Anterior cingulate cortex (tissue), 58 donors: ENCODE results near the gene NTRK2.
A peak's percentile ranks its signal among the peaks of the same experiment; 100 is the strongest.

ENCODE experiments used
- DNase-seq, 58 donors: peaks; one replicate each; lab custom pipeline; 2025; lab: John Stamatoyannopoulos, UW

The NTRK2 gene

GRCh38 chr9:84679571-84679970, 10.0 kb downstream of the NTRK2 start:
- DNase-seq: no peak

GRCh38 chr9:84681516-84682285, 12.2 kb downstream of the NTRK2 start:
- DNase-seq: no peak

DNA sequence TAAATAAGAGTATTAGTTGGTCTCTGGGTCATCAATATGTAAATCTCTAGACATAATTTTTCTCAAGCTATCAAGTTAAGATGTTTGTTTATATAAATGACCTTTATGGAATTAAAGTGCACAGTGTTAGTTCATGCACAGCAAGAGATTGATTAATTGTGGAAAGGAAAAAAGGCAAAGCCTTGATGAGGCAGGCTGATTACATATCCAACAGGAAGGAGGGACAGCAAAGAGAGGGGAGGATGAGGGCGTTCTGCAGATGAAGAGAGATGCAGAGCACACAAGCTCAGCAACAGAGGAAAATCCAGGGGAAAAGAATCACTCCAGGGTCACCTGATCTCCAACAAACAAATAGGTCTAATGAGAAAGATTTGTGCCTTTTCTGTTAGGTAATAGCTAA, 16.5 kb downstream of the NTRK2 start:
- DNase-seq: no peak

GRCh38 chr9:84688956-84689355, 19.4 kb downstream of the NTRK2 start:
- DNase-seq: no peak

GRCh38 chr9:84691634-84692033, 22.1 kb downstream of the NTRK2 start:
- no peak for DNase-seq

GRCh38 chr9:84694248-84694647, 24.7 kb downstream of the NTRK2 start:
- no peak for DNase-seq

DNA sequence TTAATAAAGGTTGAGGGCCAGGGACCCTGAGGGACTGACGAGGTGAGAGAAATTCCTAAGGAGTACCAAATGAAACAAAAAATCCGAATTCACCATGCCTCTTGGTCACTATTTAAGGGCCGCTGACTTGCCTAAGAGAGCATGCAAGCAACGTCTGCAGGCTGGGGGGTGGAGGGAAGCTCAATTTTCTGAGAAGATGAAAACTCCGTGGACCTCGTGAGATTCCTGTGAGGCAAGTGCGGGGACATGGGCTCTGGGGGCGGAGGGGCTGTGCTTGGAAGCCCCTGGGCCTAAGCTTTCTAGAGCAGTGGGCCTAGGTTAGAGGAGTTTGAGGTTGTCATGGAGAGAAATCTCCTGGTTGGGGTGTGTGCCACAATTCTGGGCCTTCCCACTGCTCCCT, 27.5 kb downstream of the NTRK2 start:
- DNase-seq: no peak

GRCh38 chr9:84697509-84698114, 28.1 kb downstream of the NTRK2 start:
- DNase-seq: peak in 35 of 58 donors; percentile 14 to 66 (median 39)

- no peak for DNase-seq
Observed at GRCh38 chr9:84698323-84698722, 28.8 kb downstream of the NTRK2 start.

GRCh38 chr9:84699984-84700383, 30.5 kb downstream of the NTRK2 start:
- no peak for DNase-seq

DNA sequence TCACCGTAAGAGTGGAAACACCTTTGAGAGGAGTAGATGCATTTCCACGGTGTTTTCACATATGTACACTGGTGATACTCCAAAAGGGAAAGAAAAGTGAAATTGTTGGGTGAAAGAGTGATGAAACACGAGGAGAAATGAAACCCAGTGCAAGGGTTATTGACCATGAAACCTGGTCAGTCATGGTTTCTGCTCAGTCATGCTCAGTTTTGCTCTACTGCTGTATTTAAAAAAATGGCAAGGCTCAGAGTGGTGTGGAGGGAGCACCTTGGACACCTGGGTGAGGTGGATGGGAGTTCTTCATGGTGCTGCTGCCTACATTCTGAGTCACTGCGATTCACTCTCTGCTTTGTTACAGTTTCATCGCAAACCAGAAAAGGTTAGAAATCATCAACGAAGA, 32.3 kb downstream of the NTRK2 start:
- no peak for DNase-seq

- DNase-seq: peak in 3 of 58 donors; percentile 41 to 72 (median 49)
Observed at GRCh38 chr9:84702471-84702870, 32.9 kb downstream of the NTRK2 start.

- DNase-seq: no peak
Observed at GRCh38 chr9:84703793-84704192, 34.3 kb downstream of the NTRK2 start.

- peak in 19 of 58 donors; percentile 24 to 78 (median 48) for DNase-seq
Observed at GRCh38 chr9:84705128-84705527, 35.6 kb downstream of the NTRK2 start.

DNA sequence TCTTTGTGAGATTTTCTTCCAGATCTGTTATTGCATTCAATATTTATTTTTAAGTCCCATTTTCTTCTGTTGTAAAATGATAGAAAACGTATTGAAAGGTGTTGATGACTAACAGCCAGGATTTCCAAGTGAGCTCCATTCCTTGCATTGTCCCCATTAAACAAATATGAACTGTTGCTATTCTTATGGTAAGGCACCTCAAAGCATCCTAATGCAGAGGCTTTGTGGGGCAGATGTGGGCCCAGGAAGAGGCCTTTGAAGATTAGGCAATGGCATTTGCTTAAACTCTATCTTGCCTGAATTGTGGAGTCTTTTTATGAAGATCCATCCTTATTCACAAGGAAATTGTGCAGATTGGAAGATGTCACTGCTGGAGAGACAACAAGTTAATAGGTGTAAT, 38.9 kb downstream of the NTRK2 start:
- no peak for DNase-seq

DNA sequence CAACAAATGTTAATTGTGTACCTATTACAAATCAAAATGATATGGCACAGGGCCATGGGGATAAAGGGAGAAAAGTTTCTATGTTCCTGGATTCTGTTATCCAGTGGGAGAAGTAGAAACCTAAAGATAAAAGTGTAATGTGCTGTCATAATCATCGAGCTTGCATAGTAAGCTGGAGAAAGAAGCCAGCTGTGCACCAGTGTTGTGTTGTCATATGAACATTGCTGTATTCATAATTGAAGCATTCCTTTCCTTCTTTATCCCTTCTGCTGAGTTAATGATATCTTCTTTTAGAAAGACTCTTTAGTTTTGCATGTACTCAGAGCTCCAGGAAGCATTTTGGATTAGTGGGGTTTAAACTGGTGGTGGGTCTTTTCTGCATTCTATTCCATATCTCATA, 39.5 kb downstream of the NTRK2 start:
- no peak for DNase-seq

GRCh38 chr9:84710701-84711397, 41.3 kb downstream of the NTRK2 start:
- DNase-seq: no peak

- DNase-seq: no peak
Observed at GRCh38 chr9:84711398-84711777, 41.9 kb downstream of the NTRK2 start.

DNA sequence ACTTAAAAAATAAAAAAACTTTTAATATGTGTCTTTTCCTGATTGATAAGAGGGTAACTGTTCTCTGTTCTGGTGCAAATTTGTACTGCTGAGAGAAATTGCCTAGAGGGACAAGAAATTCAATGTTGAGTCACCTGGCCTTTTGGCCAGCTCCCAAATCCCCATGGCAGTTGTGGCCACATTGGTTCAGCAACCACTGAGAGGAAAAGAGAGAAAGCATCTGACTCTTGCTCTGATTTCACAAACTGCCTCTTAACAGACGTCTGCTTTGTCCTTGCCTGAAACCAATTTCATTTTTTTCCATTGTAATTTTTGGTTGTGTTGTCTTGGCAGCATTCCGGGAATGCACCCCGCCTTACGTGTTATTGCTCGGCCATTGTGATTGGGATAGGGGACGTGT, 42.4 kb downstream of the NTRK2 start:
- DNase-seq: peak in 36 of 58 donors; percentile 13 to 67 (median 40)

GRCh38 chr9:84716217-84716616, 46.7 kb downstream of the NTRK2 start:
- no peak for DNase-seq

DNA sequence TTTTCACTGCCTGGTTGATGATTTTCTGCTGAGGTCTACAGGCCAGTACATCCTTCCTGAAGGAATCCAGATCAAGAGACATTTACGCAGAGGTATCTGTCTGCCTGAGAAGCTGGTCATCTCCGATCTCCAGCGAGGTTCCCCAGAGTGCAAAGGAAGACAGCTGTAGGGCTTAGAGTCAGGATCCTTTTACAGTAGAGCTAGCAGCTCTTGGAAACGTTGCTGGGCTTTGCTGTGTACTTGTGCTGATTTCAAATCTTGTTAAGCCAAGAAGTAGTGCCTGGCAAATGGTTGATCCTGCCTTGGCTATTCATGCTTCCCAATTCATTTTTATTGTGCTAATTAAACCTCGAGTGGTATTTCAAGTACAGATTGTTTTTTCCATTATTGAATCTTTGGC, 48.9 kb downstream of the NTRK2 start:
- no peak for DNase-seq
